ENCODE data around the gene SYNGR4. TPM values are rescaled to one million over a fixed set of nuclear protein-coding genes. Genes with fewer than 3 reads are reported as not detected.

The SYNGR4 gene
- total and polyA plus RNA-seq, 2 donors (not counting 1 experiment from before 2014, with no cell fraction given) = not detected

GRCh38 chr19:48419158-48419920 lies 55.2 kb downstream of the SYNGR4 start:
- ChIA-PET CTCF (interaction anchor here (0.6 to 1.0 kb wide), 2 partner anchors 85 to 1530 kb away, joined by 3 read pairs; no protein-coding TSS in a partner anchor), POLR2A (interaction anchor here (1.0 kb wide), 1 partner anchor 28 kb away, joined by 5 read pairs; the partner anchor contains the start of gene KDELR1)
- TF ChIP-seq CTCF (IDR thresholded peaks at IDR 0.05) (no peak), EZH2 (IDR thresholded peaks at IDR 0.05; ENCODE audit: borderline replicate concordance, insufficient read depth, low read depth, low read length, poor library complexity, severe bottlenecking) (no peak)
- Histone ChIP-seq H3K36me3 (replicated peaks in 1 of 2; ENCODE audit: control extremely low read depth in 1 of 2, control insufficient read depth in 1 of 2, extremely low read depth in 1 of 2, insufficient read depth in 2 of 2, low read length in 1 of 2) (no peaks in the 10 kb centered on the region), H3K4me2 (replicated peaks; ENCODE audit: low read depth, low read length, poor library complexity, severe bottlenecking) (peak overlapping the region; percentile 70), H3K27ac (ENCODE audit: low read length in 2 of 2) (no peak overlapping the region), H3K79me2 (ENCODE audit: control insufficient read depth, insufficient read depth, low read length) (no peaks in the 10 kb centered on the region), H3K9ac (ENCODE audit: low read length) (peak overlapping the region; percentile 44), H4K20me1 (ENCODE audit: control insufficient read depth, insufficient read depth, low read length, poor library complexity, severe bottlenecking) (no peaks in the 10 kb centered on the region), H2AFZ (ENCODE audit: insufficient read depth, low read depth, low read length, poor library complexity, severe bottlenecking) (peak overlapping the region; percentile 52), H3K4me3 (ENCODE audit: control extremely low read depth in 1 of 5, extremely low read depth in 1 of 5, insufficient read depth in 1 of 5, low read depth in 2 of 5, low read length in 4 of 5) (peak overlapping the region in 4 of 5 experiments; percentile 10 to 43 (median 20)), H3K9me3 (ENCODE audit: control extremely low read depth in 1 of 3, control insufficient read depth in 2 of 3, insufficient read depth in 1 of 3, low read length in 2 of 3) (peaks cover 0 to 20% (median 0%) of the 10 kb centered on the region in 3 donors), H3K27me3 (replicated peaks in 1 of 4; ENCODE audit: control extremely low read depth in 1 of 4, control insufficient read depth in 3 of 4, insufficient read depth in 4 of 4, low read length in 3 of 4) (peaks cover 0 to 43% (median 9%) of the 10 kb centered on the region in 4 experiments), H3K4me1 (ENCODE audit: control insufficient read depth in 2 of 2, insufficient read depth in 2 of 2, low read length in 2 of 2) (peaks cover 16 to 17% of the 10 kb centered on the region in 2 donors)
- peak; percentile 82 for ATAC-seq (ENCODE audit: low read depth)
- peaks cover 35% of the 10 kb centered on the region for H3K27me3 Mint-ChIP-seq
- H3K9me3 Mint-ChIP-seq (ENCODE audit: insufficient read depth) = no peaks in the 10 kb centered on the region
- H3K4me1 Mint-ChIP-seq = peaks cover 24% of the 10 kb centered on the region
- intact Hi-C loops (cut with micrococcal nuclease) = loop anchor here (1.0 kb wide), 1 partner anchor 26 kb away; the partner anchor contains the start of gene GRWD1
- peak overlapping the region; percentile 90 for H3K4me3 Mint-ChIP-seq
- 49% methylated on average over 21 of the region's 31 CpGs for WGBS (ENCODE audit: insufficient coverage)
- peak overlapping the region; percentile 80 for H3K27ac Mint-ChIP-seq
- DNase-seq = peak; percentile 80

DNA sequence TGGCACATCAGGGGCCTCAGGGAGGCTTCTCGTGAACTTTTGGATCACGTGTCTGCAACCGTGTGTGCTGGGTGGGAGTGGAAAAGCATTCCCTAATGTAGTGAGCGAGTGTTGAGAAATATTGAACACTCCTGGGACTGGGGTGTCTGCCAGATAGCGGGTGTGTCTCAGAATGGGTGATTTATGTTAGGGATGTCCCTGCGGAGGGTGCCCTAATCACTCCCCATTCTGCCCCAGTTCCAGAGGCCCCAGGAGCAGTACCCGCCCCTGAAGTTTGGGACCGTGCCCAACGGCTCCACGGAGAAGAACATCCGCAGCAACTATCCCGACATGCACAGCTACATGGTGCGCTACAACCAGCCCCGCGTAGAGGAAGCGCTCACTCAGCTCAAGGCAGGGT lies 57.4 kb downstream of the SYNGR4 start:
- no peak overlapping the region for H3K27ac Mint-ChIP-seq
- POLR2A ChIA-PET = no interaction called here
- CTCF ChIA-PET = no interaction called here
- DNase-seq = no peak
- intact Hi-C loops (cut with micrococcal nuclease) = no loop called here
- Histone ChIP-seq H3K4me3 (ENCODE audit: control extremely low read depth in 1 of 5, extremely low read depth in 1 of 5, insufficient read depth in 1 of 5, low read depth in 2 of 5, low read length in 4 of 5) (no peak overlapping the region), H3K9ac (ENCODE audit: low read length) (no peak overlapping the region), H3K79me2 (ENCODE audit: control insufficient read depth, insufficient read depth, low read length) (no peaks in the 10 kb centered on the region), H3K27me3 (replicated peaks in 1 of 4; ENCODE audit: control extremely low read depth in 1 of 4, control insufficient read depth in 3 of 4, insufficient read depth in 4 of 4, low read length in 3 of 4) (peaks cover 0 to 22% (median 0%) of the 10 kb centered on the region in 4 experiments), H3K9me3 (ENCODE audit: control extremely low read depth in 1 of 3, control insufficient read depth in 2 of 3, insufficient read depth in 1 of 3, low read length in 2 of 3) (peaks cover 0 to 7% (median 0%) of the 10 kb centered on the region in 3 donors), H3K4me1 (ENCODE audit: control insufficient read depth in 2 of 2, insufficient read depth in 2 of 2, low read length in 2 of 2) (peaks cover 3% of the 10 kb centered on the region in 2 donors), H2AFZ (ENCODE audit: insufficient read depth, low read depth, low read length, poor library complexity, severe bottlenecking) (no peak overlapping the region), H4K20me1 (ENCODE audit: control insufficient read depth, insufficient read depth, low read length, poor library complexity, severe bottlenecking) (no peaks in the 10 kb centered on the region), H3K4me2 (replicated peaks; ENCODE audit: low read depth, low read length, poor library complexity, severe bottlenecking) (no peak overlapping the region), H3K27ac (ENCODE audit: low read length in 2 of 2) (no peak overlapping the region), H3K36me3 (replicated peaks in 1 of 2; ENCODE audit: control extremely low read depth in 1 of 2, control insufficient read depth in 1 of 2, extremely low read depth in 1 of 2, insufficient read depth in 2 of 2, low read length in 1 of 2) (no peaks in the 10 kb centered on the region)
- H3K4me1 Mint-ChIP-seq = peaks cover 19% of the 10 kb centered on the region
- H3K27me3 Mint-ChIP-seq = peaks cover 24% of the 10 kb centered on the region
- TF ChIP-seq EZH2 (IDR thresholded peaks at IDR 0.05; ENCODE audit: borderline replicate concordance, insufficient read depth, low read depth, low read length, poor library complexity, severe bottlenecking) (no peak), CTCF (IDR thresholded peaks at IDR 0.05) (no peak)
- ATAC-seq (ENCODE audit: low read depth) = no peak
- WGBS (ENCODE audit: insufficient coverage) = 88% methylated on average over 15 of the region's 16 CpGs
- no peaks in the 10 kb centered on the region for H3K9me3 Mint-ChIP-seq (ENCODE audit: insufficient read depth)
- no peak overlapping the region for H3K4me3 Mint-ChIP-seq
